CD4-positive, alpha-beta T cell treated with Interleukin-4 for 4 hours (primary cell): ENCODE results near the gene IPO8.
"Not testable (repeated sequence)": the region's sequence is repeated elsewhere in the genome, so short reads cannot be mapped to it uniquely, and the experiment has no call there.

Source experiments
- DNase-seq: peaks from one replicate; pipeline ENCODE4 v3.0.0-alpha.2; 2020

IPO8 gene

DNA sequence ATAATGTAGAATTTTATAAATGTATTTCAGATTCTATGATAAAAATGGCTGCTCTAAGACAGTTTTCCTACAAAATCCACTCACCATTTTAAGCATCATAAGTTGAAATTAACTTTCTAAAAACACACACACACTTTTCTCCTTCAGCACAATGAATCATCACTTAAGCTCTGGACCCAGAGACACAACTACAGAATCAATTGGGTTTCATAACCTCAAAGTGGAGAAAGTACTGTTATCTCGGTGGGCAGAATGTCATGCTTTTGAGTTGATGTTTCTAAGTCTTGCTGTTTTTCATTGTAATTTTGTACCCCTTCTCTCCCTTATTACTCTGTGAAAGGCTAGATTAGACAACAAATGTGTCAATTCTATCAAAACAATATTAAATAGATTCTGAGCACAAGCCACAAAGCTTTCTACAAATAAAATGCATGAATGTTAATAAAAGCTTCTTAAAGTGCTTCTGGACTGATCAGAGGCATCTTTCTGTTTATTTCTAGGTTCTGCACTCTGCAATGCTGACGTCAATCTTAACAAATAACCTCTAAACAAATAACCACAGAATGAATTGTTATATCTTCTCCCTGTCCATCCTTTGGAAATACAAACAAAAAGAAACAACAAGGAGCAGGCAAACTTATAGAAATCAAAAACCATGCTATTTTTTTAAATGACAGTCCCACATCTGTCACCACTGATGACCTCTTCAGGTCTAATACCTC lies 8.2 kb downstream of the IPO8 start:
- no peak for DNase-seq

DNA sequence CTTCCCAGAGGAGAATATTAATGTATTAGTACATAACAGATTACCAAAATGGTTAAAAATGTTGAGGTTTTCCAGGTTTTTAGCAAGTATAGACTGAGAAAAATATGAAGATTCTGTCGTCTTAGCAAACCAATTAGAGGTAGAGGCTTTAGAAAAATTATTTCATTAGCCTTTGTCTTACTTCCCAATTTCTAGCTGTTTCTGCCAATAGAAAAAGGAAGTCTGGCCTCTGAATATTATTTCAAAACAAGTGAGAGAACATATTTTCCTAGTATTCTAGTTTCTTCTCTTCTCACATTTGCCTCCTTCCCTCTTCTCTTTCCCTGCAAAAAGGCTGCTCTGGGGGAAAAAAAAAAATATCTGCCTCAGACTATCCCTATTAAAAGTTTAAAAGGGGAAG lies 16.4 kb downstream of the IPO8 start:
- no peak for DNase-seq

DNA sequence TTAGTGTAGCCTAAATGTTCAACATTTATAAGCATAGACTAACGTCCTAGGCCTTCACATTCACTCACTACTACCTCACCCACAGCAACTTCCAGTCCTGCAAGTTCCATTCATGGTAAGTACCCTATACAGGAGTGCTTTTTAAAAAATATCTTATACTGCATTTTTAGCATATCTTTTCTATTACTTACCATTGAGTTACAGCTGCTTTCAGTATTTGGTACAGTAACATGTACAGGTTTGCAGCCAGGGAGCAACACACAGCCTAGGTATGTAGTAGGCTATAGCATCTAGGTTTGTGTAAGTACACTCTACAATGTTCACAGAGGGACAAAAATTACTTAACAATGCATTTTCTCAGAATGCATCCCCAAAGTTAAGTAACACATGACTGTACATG lies 17.4 kb downstream of the IPO8 start:
- no peak for DNase-seq

DNA sequence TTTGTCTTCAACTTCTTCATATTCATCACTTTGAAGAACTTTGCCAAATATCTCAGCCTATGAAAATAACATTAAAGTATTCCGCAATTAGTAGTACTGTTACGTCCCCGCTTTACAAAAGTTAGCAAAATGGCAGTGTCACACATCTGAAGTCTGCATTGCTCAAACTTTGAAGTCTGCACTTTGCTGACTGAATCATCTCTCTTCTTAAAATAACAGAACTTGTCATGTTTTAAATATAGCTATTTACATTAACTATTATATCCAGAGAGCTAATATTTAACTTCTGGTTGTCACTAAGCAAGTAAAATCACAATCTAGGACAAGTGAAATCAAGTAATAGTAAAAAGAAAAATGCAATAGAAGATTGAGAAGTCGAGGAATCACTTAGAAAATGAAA lies 34.5 kb downstream of the IPO8 start:
- DNase-seq, result no peak

DNA sequence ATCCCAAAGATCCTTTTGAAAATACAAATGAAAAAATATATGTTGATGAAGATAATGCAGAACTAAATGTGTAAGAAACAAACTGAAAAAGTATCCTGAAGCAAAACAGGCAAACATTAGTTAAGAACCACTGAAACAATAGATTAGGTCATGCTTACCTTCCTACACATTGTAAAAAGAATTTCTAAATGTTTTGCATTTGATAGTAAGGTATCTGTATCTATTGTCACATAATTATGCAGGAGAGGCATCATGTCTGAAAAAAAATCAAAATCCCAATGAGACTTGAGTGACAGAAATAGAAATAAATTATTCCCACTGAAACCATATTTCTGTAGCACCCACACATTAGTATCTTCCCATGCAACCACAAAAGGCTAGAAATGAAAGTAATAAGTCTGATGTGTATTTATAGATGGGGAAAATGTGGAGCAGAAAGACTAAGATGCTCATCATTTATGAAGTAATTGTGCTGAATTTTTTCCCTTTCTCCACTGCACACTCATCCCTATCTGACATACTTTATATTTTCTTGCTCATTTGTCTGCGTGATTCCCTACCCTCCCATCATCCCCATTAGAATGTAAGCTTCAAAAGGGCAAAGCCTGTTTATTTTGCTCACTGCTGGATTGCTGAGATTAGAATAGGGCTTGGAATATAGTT lies 43.5 kb downstream of the IPO8 start:
- DNase-seq, result no peak

DNA sequence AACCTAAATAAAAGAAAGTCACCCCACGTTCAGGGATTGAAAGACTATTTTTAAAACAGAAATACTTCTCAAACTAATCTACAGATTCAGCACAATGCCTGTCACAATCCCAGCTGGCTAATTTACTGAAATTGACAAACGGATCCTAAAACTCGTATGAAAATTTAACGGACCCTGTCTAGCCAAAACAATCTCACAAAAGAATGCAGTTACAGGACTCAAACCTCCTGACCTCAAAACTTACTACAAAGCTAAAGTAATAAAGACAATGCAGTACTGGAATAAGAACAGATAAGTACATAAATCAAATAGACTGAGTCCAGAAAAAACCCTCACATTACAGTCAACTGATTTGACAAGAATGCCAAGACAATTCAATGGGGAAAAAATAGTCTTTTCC lies 48.8 kb downstream of the IPO8 start:
- DNase-seq, result no peak

DNA sequence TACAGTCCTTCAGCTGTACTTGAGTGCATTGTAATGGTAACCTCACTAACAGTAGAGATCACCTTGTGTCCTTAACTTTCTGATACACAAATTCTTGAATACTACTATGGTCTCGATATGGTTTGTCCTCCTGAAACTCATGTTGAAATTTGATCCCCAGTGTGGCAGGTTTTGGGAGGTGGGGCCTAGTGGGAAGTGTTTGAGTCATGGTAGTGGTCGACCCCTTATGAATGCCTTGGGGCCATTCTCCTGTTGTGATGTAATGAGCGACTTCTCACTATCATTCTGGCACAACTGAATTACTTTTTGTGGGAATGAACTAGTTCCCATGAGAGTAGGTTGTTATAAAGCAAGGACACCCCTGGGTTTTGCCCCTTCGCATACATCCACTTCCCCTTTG lies 52.3 kb downstream of the IPO8 start:
- DNase-seq, result no peak

DNA sequence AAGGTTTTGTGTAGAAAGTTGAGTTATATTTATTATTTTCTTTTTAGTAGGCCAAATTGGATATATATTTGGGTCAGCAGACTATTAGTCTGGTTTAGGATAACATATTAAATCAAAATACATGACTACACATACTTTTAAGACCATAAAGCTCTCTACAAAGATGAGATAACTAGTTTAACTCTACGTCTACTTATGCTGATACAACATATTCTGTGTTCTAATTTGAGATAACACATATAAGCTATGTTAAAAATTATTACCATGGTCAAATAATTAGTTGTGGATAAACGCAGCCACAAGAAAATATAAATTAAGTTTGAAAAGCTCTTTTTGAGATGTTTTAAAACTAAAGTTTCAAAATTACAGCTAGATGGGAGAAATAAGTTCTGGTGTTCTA lies 55.3 kb downstream of the IPO8 start:
- no peak for DNase-seq

DNA sequence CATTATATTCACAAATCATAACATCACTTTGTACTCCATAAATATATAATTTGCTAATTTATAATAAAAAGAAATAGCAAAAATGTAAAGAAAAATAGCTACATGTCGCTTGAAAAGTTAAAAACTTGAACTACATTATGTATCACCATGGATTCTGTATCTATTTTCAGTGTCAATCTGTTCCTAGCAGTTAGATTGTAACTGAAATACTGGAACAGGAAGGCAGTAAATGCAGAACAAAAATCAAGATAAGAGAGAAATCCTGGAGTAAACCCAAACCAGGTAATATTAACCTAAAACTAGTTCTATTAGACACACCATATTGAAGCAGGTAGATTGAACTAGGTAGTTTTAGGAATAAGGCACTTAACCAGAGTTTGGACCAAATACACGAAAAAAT lies 60.3 kb downstream of the IPO8 start:
- no peak for DNase-seq

DNA sequence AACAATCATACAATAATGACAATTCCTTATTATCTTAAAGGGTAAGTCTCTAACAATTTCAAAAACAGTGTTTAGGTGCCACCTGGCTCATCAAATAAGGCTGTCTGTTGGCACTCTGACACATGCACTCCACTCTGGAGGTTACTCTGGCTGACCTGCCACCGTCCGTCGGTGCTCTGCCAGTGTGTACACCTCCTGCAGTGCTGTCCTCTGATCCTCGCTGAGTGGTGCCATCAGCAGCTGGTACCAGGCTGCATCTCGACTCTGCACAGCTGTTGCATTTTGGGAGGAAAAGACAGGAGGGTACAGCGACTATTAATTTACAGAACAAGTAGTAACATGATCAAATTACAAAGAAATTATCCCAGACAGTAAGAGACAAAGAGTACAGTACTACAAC lies 63.9 kb downstream of the IPO8 start:
- DNase-seq, result no peak

DNA sequence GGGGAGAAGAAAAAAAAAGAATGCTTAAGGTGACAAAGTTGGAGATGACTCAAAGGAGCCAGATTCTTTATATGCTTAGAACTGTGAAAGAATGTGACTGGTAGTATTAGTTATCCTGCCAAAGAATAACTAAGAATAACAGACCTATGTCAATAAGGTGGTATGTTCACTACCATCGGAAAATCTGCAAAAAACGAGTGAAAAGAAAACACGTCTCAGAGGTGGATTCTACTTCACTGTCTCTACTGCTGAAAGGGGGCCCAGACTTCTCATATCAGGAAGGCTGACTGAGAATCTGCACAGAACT lies 64.7 kb downstream of the IPO8 start:
- DNase-seq, result no peak

DNA sequence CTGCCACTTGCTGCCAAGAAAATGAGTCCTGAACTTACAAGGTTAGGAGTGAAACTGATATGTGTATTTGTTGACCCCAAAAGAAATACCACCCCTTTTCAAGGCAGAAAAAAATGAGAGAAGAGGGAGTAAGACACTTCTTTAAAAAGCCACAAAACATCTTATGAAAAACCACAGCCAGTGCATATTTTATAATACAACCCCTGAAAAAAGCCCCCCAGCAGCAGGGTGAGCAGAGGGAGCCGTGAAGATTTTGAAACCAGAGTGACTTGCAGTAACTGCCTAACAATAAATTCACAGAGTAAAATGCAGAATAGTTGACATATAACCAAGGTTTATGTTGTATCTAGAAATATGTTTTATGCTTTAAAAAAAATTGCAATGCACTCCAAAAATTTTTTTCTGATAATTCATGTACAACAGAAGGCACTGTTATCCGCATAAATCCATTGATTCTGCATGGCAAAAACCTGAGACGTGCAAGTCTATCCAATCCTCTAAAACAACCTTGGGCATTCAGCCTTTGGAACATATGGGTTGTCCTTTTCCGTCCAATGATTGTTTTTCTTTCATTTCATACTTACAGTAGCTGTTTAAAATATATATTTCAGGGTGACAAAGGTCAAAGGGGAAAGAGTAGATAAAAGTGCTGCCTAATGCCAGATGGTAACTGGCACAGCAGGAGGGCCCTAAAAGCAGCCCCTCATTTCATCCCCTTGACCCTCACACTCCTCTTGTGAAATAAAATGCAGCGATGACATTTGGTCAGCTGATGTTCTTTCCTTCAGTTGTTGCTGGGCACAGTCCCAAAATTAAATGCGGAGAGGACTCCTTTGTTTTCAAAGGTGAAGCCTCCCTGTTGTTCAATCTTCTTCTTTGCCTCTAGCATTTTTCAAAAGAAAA lies 65.3 kb downstream of the IPO8 start:
- no peak for DNase-seq

DNA sequence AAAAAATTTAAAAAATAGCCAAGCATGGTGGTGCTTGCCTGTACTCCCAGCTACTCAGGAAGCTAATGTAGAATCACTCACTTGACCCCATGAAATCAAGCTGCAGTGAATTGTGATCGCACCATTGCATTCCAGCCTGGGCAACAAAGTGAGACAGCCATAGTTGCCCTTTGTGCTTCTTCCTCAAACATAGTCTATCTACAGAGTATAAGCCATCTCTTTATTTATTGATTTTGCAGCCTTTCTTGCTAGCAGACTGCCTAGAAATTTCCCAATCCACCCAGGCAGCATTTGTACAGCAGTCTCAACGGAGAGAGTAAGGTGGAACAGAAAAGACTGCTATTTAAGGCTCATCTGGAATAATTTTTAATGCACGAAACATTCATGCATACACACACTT lies 68.8 kb downstream of the IPO8 start:
- no peak for DNase-seq

DNA sequence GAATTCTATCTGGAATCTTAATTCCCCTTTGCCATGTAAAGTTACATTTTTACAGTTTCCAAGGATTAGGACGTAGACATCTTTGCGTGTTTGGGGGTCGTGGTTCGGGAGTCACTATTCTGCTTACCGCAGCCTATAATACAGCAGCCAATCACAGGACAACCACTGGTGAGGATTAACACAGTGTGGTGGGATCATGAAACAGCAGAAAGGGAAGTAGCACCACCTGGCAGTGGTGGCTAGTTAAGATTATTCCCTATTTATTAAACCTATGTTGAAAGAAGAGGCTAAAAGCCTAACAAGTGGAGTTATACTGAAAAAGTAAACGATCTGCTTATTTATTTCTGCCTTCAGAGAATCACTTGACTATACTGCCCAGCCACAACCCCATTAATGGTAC lies 71.7 kb downstream of the IPO8 start:
- no peak for DNase-seq

DNA sequence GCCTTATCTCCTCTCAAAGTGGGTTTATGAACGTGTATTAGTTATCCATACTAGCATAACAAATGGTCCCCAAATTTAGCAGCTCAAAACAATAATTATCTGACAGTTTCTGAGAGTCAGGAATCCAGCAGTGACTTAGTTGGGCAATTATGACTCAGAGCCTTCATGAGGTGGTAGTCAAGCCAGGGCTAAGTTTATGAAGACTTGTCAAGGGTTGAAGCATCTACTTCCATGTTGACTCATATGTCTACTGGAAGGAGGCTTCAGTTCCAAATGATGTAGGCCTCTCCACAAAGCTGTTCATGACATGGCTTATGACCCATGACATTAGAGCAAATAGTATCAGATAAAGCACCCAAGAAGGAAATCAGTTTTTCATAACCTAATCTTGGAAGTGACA lies 73.2 kb downstream of the IPO8 start:
- no peak for DNase-seq

DNA sequence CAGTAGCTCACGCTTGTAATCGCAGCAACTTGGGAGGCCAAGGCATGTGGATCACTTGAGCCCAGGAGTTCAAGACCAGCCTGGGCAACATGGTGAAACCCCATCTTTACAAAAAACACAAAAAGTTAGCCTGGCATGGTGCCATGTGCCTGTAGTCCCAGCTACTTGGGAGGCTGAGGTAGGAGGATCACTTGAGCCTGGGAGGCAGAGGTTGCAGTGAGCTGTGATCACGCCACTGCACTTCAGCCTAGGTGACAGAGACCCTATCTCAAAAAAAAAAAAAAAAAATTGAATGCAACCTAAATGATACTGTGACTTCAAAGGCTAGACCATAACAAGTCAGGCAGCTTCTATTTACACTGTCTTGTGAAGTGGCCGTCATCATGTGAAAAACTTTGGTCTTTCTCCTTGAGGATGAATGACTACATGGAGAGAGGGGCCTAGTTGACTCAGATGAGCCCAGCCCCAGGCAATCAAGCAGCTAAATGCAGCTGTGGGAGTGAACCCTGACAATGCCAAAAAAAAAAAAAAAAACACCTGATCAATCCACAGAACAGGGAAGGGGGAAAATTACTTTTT lies 73.9 kb downstream of the IPO8 start:
- not testable (repeated sequence) for DNase-seq

DNA sequence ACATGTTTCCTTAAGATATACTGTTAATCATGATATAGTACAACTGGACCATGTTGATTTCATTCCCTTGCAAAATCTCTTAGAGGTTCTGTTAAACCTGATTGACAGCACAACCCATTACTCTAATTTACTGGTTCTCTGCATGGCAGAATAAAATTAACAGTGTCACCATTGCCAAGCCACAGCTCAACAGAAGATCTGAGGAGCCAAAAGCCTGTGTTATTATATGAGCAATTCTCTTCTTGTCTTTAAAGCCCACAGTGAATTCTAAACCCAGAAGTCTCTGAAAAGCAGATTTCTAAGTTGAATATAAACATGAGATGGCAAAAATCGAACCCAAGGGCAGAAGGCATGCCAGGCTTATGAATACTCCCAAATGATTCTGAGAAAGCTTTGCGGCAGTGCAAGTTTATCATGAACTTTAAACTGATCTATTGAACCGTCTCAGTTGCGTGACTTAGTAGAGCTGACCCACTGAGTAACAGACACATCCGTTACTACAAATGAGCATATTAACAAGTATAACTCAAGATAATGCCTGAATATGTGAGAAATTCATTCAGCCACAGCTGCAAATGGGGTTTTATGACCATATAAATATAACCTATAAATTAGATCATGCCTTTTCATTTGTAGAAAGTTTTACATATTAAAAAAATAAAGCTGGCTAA lies 78.2 kb downstream of the IPO8 start:
- DNase-seq, result no peak

DNA sequence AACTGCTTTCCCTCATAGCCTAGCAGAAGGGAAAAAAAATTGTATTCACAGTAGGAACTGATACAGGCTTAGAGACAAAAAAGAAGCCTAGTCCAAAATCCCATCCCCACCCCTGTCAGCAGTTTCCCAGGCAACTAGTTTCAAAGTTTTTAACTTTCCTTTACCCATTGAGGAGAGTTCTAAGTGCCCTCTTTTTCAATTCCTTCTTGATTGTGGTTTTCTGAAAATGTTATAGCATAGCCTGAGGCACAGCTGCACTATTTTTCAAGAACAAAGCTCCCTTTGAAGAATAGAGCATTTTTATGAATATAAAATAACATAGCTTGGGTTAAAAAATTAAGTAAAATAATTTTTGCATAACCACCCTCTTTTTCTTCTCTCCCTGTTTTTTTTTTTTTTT lies 81.6 kb downstream of the IPO8 start:
- DNase-seq, result no peak

DNA sequence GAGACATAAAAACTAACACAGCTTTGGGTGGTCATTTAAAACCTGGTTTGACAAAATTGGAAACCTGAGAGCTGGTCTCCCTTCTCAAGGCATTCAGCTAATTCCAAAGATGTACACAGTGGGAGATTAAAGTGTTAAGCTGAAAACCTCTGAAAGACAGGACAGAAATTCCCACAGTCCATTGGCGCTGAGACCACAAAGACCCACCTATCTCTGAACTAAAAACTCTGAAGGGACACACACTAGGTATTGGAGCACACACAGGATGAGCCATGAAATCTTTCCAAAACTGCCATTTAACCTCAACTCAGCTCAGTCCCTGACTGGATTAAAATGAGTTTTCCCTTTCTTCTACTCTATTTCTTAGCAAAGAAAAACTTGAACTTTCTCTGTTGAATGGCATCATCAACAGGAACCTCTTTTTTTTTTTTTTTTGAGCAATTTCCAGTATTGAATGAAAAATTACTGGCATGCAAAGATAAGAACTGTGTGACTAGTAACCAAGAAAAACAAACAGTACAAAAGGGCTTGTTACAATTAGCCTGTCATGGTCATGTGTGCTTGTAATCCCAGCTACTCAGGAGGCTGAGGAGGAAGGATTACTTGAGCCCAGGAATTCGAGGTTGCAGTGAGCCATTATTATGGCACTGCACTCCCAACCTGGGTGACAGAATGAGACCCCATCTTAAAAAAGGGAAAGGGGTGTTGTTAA lies 82.4 kb downstream of the IPO8 start:
- DNase-seq, result no peak

DNA sequence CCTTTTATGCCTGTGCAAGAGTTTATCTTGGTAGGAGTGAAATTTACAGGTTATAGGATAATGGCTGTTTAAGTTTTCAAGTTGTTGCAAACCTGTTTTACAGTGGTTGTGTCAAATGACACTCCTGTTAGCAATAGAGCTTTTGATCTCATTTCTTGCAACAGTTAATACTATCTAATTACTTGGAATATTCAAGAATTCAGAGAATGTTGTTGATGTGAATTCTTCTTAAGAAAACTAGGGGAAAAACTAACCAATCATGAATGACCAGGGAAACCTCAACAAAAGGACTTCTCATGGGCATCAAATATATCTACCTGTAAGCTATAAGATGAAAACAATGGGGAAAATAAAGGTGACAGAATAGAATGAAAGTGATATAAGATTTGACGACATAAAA lies 85.0 kb downstream of the IPO8 start:
- no peak for DNase-seq

DNA sequence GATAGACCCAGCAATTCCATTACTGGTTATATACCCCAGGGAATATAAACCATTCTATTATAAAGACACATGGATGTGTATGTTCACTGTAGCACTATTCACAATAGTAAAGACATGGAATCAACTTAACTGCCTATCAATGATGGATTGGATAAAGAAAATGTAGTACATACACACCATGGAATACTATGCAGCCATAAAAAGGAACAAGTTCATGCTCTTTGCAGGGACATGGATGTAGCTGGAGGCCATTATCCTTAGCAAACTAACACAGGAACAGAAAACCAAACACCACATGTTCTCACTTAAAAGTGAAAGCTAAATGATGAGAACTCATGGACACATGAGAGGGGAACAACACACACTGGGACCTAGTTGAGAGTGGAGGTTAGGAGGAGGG lies 85.8 kb downstream of the IPO8 start:
- not testable (repeated sequence) for DNase-seq

DNA sequence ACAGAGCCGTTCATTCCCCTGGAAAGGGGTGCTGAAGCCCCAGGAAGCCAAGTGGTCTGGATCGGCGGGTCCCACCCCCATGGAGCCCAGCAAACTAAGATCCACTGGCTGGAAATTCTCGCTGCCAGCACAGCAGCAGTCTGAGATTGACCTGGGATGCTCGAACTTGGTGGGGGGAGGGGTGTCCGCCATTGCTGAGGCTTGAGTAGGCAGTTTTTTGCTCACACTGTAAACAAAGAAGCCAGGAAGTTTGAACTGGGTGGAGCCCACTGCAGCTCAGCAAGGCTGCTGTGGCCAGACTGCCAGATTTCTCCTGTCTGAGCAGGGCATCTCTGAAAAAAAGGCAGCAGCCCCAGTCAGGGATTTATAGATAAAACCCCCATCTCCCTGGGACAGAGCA lies 91.4 kb downstream of the IPO8 start:
- not testable (repeated sequence) for DNase-seq

DNA sequence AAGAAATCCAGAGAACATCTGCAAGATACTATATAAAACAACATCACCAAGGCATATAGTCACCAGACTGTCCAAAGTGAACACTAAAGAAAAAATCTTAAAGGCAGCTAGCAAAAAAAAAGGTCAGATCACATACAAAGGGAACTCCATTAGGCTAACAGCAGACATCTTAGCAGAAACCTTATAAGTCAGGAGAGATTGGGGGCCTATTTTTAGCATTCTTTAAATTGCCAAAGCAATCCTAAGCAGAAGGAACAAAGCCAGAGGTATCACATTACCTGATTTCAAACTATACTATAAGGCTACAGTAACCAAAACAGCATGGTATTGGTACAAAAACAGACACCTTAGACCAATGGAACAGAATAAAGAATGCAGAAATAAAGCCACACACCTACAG lies 92.5 kb downstream of the IPO8 start:
- no peak for DNase-seq
